Fibroblast of the aortic adventitia (primary cell): ENCODE results near the gene DPP8. TPM values are rescaled to one million over a fixed set of nuclear protein-coding genes. Genes with fewer than 3 reads are reported as not detected.

Experiments
- DNase-seq: peaks from one replicate; pipeline ENCODE4 v3.0.0-alpha.2; 2010; ENCODE audit warnings: low read depth
- H3K4me3 ChIP-seq: 2 replicates; pipeline ENCODE4 v1.5.1; 2011; ENCODE audit warnings: low read depth, mild to moderate bottlenecking, control low read depth, low read length, moderate library complexity
- CTCF ChIP-seq: IDR thresholded peaks from 2 replicates; pipeline ENCODE4 v1.5.1; 2011; ENCODE audit warnings: mild to moderate bottlenecking, low read length, control low read depth, inconsistent platforms; ENCODE audit not compliant: insufficient read depth
- total RNA-seq: library from RNA; depleted of rRNA; stranded (reverse); fragments of >200 nt; gene quantifications from 2 replicates; pipeline ENCODE4 v1.2.3, GENCODE V29; 2012; ENCODE audit warnings: low replicate concordance

The DPP8 gene
- total RNA-seq, 1 donor, result 46.5 TPM

- no peak for TF ChIP-seq CTCF
- DNase-seq, result no peak
- H3K4me3 ChIP-seq, result no peak overlapping the region
These were observed 96.5 kb downstream of the DPP8 start for GRCh38 chr15:65420975-65421359.

GRCh38 chr15:65418596-65418995 is 98.9 kb downstream of the DPP8 start:
- DNase-seq, result no peak
- TF ChIP-seq CTCF, result no peak
- no peak overlapping the region for H3K4me3 ChIP-seq

GRCh38 chr15:65416845-65417416 is 100.6 kb downstream of the DPP8 start:
- DNase-seq, result peak; percentile 34
- no peak for TF ChIP-seq CTCF
- no peak overlapping the region for H3K4me3 ChIP-seq

- no peak overlapping the region for H3K4me3 ChIP-seq
- peak; percentile 28 for DNase-seq
- peak; percentile 5 for TF ChIP-seq CTCF
These were observed 102.5 kb downstream of the DPP8 start for GRCh38 chr15:65414841-65415621.

- no peak for TF ChIP-seq CTCF
- H3K4me3 ChIP-seq, result no peak overlapping the region
- DNase-seq, result no peak
These were observed 103.7 kb downstream of the DPP8 start for GRCh38 chr15:65413760-65414144.

- DNase-seq, result no peak
- no peak for TF ChIP-seq CTCF
- no peak overlapping the region for H3K4me3 ChIP-seq
These were observed 104.3 kb downstream of the DPP8 start for GRCh38 chr15:65413051-65413759.
